Chondrocyte (in vitro differentiated cells): ENCODE results near the gene PRRT1B. TPM values are rescaled to one million over a fixed set of nuclear protein-coding genes. Genes with fewer than 3 reads are reported as not detected.

Experiments used
- DNase-seq: peaks from one replicate; pipeline ENCODE4 v3.0.0; 2021; ENCODE audit warnings: mixed read lengths, low spot score
- H3K27ac Mint-ChIP-seq: one replicate; pipeline ENCODE4 v1.8.0; 2021; ENCODE audit warnings: mild to moderate bottlenecking, moderate library complexity, mixed read lengths; ENCODE audit not compliant: unreplicated experiment
- H3K27me3 Mint-ChIP-seq: 2 replicates; pipeline ENCODE4 v1.8.0; 2021; ENCODE audit warnings: low read depth, mixed read lengths
- H3K36me3 Mint-ChIP-seq: 2 replicates; pipeline ENCODE4 v1.8.0; 2021; ENCODE audit warnings: low read depth, mixed read lengths
- H3K4me1 Mint-ChIP-seq: 2 replicates; pipeline ENCODE4 v1.8.0; 2021; ENCODE audit warnings: low read depth, mild to moderate bottlenecking, mixed read lengths
- H3K4me3 Mint-ChIP-seq: one replicate; pipeline ENCODE4 v1.8.0; 2021; ENCODE audit warnings: mild to moderate bottlenecking, moderate library complexity, mixed read lengths; ENCODE audit not compliant: unreplicated experiment
- H3K9me3 Mint-ChIP-seq: 2 replicates; pipeline ENCODE4 v1.8.0; 2021; ENCODE audit warnings: low read depth, mixed read lengths
- CTCF ChIP-seq: fragments of 200-600 bp; sonication (generic); IDR thresholded peaks from 2 replicates; pipeline ENCODE4 v1.5.0; 2021; ENCODE audit warnings: antibody characterized with exemption, mild to moderate bottlenecking, moderate library complexity
- total RNA-seq: library from RNA; stranded (reverse); gene quantifications from 3 replicates; pipeline ENCODE4 v1.2.1, GENCODE V29; 2021

The PRRT1B gene
- total RNA-seq, 1 donor from 2014 or later, result not detected

- H3K36me3 Mint-ChIP-seq, result peaks cover 20% of the 10 kb centered on the region
- TF ChIP-seq CTCF, result no peak
- no peaks in the 10 kb centered on the region for H3K27me3 Mint-ChIP-seq
- no peaks in the 10 kb centered on the region for H3K4me1 Mint-ChIP-seq
- DNase-seq, result no peak
- no peak overlapping the region for H3K27ac Mint-ChIP-seq
- no peak overlapping the region for H3K4me3 Mint-ChIP-seq
- no peaks in the 10 kb centered on the region for H3K9me3 Mint-ChIP-seq
Observed at GRCh38 chr9:131582056-131582455, 36.7 kb downstream of the PRRT1B start.

GRCh38 chr9:131582466-131583336 is 37.4 kb downstream of the PRRT1B start:
- TF ChIP-seq CTCF, result no peak
- no peaks in the 10 kb centered on the region for H3K27me3 Mint-ChIP-seq
- H3K4me1 Mint-ChIP-seq, result no peaks in the 10 kb centered on the region
- H3K4me3 Mint-ChIP-seq, result no peak overlapping the region
- DNase-seq, result no peak
- peaks cover 24% of the 10 kb centered on the region for H3K36me3 Mint-ChIP-seq
- H3K9me3 Mint-ChIP-seq, result no peaks in the 10 kb centered on the region
- no peak overlapping the region for H3K27ac Mint-ChIP-seq

- no peak for TF ChIP-seq CTCF
- H3K4me1 Mint-ChIP-seq, result no peaks in the 10 kb centered on the region
- peaks cover 22% of the 10 kb centered on the region for H3K36me3 Mint-ChIP-seq
- no peak overlapping the region for H3K27ac Mint-ChIP-seq
- H3K27me3 Mint-ChIP-seq, result no peaks in the 10 kb centered on the region
- H3K4me3 Mint-ChIP-seq, result no peak overlapping the region
- H3K9me3 Mint-ChIP-seq, result no peaks in the 10 kb centered on the region
- no peak for DNase-seq
Observed at GRCh38 chr9:131583337-131583645, 38.0 kb downstream of the PRRT1B start.

GRCh38 chr9:131583836-131584555 is 38.7 kb downstream of the PRRT1B start:
- H3K9me3 Mint-ChIP-seq, result no peaks in the 10 kb centered on the region
- no peak overlapping the region for H3K4me3 Mint-ChIP-seq
- H3K27ac Mint-ChIP-seq, result no peak overlapping the region
- H3K27me3 Mint-ChIP-seq, result no peaks in the 10 kb centered on the region
- TF ChIP-seq CTCF, result no peak
- peaks cover 22% of the 10 kb centered on the region for H3K36me3 Mint-ChIP-seq
- DNase-seq, result no peak
- H3K4me1 Mint-ChIP-seq, result no peaks in the 10 kb centered on the region

GRCh38 chr9:131584858-131585257 is 39.5 kb downstream of the PRRT1B start:
- no peak overlapping the region for H3K4me3 Mint-ChIP-seq
- no peaks in the 10 kb centered on the region for H3K9me3 Mint-ChIP-seq
- no peaks in the 10 kb centered on the region for H3K27me3 Mint-ChIP-seq
- no peak overlapping the region for H3K27ac Mint-ChIP-seq
- no peak for TF ChIP-seq CTCF
- H3K4me1 Mint-ChIP-seq, result no peaks in the 10 kb centered on the region
- no peak for DNase-seq
- H3K36me3 Mint-ChIP-seq, result peaks cover 20% of the 10 kb centered on the region
